SIG-M5 (cell line): ENCODE measurements around the gene ABCA1.
"Not testable (repeated sequence)": the region's sequence is repeated elsewhere in the genome, so short reads cannot be mapped to it uniquely, and the experiment has no call there.

Experiments
- DNase-seq: peaks from one replicate; lab custom pipeline; 2025; lab: John Stamatoyannopoulos, UW

ABCA1 gene

GRCh38 chr9:104795082-104795481 lies 132.9 kb downstream of the ABCA1 start:
- DNase-seq: no peak

DNA sequence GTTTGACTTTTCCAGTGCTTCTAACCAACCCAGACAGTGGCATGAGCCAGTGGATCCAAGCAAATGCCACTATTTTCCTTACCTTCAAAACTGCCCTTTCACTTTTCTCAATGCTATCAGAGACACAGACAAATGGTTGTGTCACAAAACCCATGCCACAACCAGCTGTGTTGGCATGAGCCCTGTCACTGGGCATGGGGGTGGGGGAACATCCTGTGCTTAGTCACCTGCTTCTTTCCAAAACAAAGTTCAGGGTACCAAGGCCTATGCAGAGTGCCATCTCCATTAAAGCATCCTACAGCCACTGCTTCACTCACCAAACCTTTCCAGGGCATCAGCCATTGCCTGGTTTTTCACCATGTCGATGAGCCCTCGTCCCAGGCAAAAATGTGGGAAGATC lies 133.9 kb downstream of the ABCA1 start:
- no peak for DNase-seq

GRCh38 chr9:104788251-104788650 lies 139.7 kb downstream of the ABCA1 start:
- no peak for DNase-seq

DNA sequence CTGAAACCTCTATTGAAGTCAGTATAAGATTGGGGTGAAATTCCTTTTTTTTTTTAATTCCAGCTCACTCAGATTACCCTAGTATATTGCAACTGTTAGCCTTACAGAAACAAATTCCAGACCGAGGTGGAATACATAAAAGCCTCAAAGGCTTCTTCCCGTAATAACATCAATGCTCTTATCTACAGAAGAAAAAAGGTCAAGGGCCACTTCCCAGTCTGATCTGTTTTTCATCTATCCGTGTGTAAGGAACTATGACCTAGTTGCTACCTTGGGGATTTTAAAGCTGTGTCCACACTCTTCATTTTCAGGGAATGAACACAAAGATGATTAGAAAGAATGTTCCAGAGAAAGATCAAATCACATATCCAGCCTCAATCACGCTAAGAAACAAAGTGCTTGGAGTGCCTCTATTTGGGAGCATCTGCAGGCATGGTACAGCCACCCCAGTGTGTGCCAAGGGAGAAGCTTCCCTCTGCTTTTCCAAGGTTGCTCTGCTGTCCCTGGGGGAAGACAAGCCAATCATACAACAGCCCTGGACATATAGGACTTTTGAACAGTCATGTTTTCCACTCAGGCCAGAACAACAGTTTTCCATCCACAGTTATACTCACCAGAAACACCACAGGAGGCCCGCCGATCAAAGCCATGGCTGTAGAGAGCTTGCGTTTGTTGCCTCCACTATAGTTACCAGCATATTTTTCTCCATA lies 140.5 kb downstream of the ABCA1 start:
- no peak for DNase-seq

DNA sequence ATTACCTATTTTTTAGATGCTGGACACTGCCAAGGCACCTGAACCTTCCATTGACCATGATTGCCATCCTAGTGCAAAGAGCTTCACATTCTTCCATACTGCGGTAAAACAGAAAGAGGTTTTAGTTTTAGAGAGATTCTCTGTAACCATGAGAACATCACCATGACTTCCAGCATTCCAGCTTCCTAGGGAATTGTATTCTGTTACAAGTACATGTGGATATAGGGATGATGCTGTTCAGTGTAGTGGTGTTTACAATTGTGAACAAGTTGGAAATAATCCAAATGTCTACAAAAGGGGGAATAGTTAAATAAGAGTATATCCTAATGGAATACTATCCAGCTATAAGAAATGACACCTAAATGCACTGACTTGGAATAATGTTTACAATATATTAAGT lies 141.7 kb downstream of the ABCA1 start:
- no peak for DNase-seq

DNA sequence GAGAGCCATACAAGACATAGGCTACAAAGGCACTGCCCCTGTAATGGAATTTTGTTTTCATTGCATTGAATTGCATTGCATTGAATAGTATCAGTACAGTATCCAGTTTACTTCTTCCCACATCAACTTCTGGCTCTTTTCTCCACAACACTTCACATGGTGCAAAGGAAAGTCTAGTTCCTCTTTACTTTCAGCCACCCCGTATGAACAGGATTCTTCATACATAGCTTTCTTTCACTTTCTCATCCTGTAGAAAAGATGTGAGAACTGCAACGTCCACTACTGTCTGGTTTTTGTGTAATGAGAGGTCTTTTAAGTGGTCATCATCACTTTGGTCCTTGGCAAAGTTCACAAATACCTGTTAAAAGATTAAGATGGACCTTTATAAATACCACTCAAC lies 143.9 kb downstream of the ABCA1 start:
- DNase-seq: no peak

GRCh38 chr9:104783588-104783987 lies 144.4 kb downstream of the ABCA1 start:
- no peak for DNase-seq

- DNase-seq: no peak
Measured at GRCh38 chr9:104780796-104781395, 147.1 kb downstream of the ABCA1 start.

GRCh38 chr9:104779946-104780535 lies 147.9 kb downstream of the ABCA1 start:
- no peak for DNase-seq

DNA sequence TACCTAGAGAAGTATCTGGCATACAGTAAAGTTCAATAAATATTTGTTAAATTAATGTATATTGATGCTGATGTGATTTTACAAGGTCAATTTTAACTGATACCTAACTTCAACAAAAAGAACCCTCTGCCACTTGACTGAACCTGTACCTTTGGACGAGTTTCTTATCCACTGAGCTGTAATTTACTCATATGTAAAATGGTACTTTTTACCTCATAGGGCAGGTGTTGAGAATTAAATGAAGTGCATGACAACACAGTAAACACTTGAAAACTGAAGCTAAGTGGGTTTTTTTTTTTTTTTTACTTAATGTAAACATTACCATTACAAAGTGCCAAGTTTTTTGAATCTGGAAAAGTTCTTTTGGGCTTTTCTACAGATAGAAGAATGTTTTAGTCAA lies 148.6 kb downstream of the ABCA1 start:
- no peak for DNase-seq

- no peak for DNase-seq
Measured at GRCh38 chr9:104778802-104779201, 149.2 kb downstream of the ABCA1 start.

GRCh38 chr9:104776797-104777196 lies 151.2 kb downstream of the ABCA1 start:
- no peak for DNase-seq

GRCh38 chr9:104775976-104776375 lies 152.0 kb downstream of the ABCA1 start:
- no peak for DNase-seq

GRCh38 chr9:104775574-104775936 lies 152.4 kb downstream of the ABCA1 start:
- DNase-seq: no peak

- DNase-seq: peak; percentile 67
Measured at GRCh38 chr9:104774831-104775573, 153.0 kb downstream of the ABCA1 start.

GRCh38 chr9:104774132-104774531 lies 153.8 kb downstream of the ABCA1 start:
- no peak for DNase-seq

DNA sequence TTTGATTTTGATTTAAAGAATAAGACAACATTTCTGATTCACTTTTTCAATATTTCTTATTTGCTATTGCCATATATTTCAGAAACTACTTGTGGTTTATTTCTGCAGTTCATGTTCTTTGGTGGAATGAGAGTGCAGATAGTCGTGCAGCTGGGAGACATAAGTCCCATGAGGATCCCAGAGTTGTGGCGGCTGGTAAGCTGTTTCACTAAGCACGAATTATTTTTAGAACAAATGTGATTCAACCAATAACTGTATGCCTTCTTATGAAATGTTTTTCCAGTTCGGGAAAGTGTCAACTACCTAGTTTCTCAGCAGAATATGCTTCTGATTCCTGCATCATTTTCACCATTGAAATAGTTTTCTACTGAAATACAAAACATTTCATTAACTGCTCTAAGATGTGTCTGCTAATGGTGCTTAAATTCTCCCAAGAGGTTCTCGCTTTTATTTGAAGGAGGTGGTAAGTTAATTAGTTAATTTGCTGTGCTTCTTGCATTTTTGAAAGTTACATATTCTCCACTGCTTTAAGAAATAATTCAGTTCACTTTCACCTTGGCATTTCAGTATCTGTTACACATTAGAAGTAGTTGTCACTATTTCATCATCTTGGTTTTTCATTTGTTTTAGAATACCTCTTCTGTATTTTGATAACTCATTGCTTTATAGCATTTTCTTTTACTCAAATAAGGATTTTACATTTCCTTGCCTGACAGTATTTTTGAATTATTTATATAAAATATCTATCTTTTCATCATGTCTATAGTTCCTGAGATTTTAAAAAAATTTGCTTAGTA lies 155.0 kb downstream of the ABCA1 start:
- DNase-seq: no peak

DNA sequence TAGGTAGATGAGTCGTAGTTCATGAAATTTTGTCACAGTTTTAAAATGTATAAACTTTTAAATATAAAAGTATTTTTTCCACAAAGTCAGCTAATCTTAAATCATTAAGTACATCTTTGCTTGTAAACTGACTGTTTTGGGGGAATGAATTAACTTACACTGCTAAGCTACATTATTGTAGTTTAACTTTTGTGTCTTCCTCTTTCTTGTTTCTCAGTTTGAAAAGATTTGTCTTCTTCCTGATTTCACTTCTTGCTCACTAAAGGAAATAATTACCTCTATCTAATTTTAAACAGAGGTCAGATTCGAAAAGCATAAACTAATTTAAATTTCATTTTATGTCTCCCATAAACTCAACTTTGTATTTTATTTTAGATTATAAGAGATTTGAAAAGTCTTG lies 158.3 kb downstream of the ABCA1 start:
- no peak for DNase-seq

DNA sequence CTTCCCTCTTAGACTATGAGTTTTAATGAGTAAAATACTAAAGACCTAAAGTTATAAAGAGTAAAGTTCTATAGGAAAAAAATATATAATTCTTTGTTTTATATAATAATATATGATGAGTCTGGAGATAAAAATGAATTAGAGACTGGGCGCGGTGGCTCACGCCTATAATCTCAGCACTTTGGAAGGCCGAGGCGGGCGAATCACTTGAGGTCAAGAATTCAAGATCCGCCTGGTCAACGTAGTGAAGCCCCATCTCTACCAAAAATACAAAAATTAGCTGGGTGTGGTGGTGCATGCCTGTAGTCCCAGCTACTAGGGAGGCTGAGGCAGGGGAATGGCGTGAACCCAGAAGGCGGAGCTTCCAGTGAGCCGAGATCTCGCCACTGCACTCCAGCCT lies 158.9 kb downstream of the ABCA1 start:
- not testable (repeated sequence) for DNase-seq

DNA sequence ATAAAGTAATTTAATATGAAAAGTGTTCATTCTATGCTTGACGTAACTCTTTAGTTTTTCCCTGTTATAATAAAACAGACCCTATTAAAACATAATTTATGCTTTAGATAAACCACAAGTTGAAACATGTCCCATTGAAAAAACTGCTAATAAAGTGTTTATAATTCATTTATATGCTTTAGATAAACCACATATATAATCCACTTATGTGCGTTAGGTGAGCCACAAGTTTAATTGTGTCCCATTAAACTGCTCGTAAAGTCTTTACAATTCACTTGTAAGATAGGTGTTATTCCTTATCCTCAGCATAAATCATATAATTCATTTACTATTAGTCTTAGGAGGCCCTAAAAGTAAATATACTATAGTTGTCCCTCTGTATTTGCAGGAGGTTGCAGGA lies 160.4 kb downstream of the ABCA1 start:
- DNase-seq: no peak

GRCh38 chr9:104766025-104766424 lies 161.9 kb downstream of the ABCA1 start:
- no peak for DNase-seq

- DNase-seq: no peak
Measured at GRCh38 chr9:104765138-104765537, 162.8 kb downstream of the ABCA1 start.
